Esophagus squamous epithelium (tissue), 5 donors: Measurements from ENCODE around the gene DDX24. TPM values are rescaled to one million over a fixed set of nuclear protein-coding genes. Genes with fewer than 3 reads are reported as not detected.

Source experiments
- DNase-seq: peaks from one replicate; lab custom pipeline; 2025; lab: John Stamatoyannopoulos, UW
- H3K27ac ChIP-seq, 4 donors: fragments of 200-600 bp; sonication (generic); one replicate each; pipeline ENCODE4 v1.5.1; 2016 to 2019; ENCODE audit warnings: mild to moderate bottlenecking in 1 of 4
- H3K27me3 ChIP-seq, 4 donors: fragments of 200-600 bp; sonication (generic); 1 replicate in 3 of 4; 2 replicates in 1 of 4; pipeline versions ENCODE4 v1.5.1 to v1.6.0; 2017 to 2021; ENCODE audit warnings: antibody characterized with exemption in 1 of 4
- H3K36me3 ChIP-seq, 3 donors: fragments of 200-600 bp; sonication (generic); one replicate each; pipeline ENCODE4 v1.5.1; 2016 to 2019
- H3K4me1 ChIP-seq, 3 donors: fragments of 200-600 bp; sonication (generic); one replicate each; pipeline ENCODE4 v1.5.1; 2017 to 2019
- H3K4me3 ChIP-seq, 4 donors: fragments of 200-600 bp; sonication (generic); 1 replicate in 3 of 4; 2 replicates in 1 of 4; pipeline ENCODE4 v1.5.1; 2016 to 2019; ENCODE audit warnings: mild to moderate bottlenecking in 2 of 4, moderate library complexity in 1 of 4
- H3K9me3 ChIP-seq, 3 donors: fragments of 200-600 bp; sonication (generic); one replicate each; pipeline ENCODE4 v1.5.1; 2016 to 2019
- POLR2A ChIP-seq, 4 donors: fragments of 450-650 bp; IDR thresholded peaks; one replicate each; pipeline ENCODE4 v1.6.1; 2017; ENCODE audit warnings: antibody characterized with exemption in 4 of 4, mild to moderate bottlenecking in 4 of 4, moderate library complexity in 3 of 4
- WGBS, 2 donors: methylation state at CpG; one replicate each; pipeline ENCODE4 v1.1.5; 2018; 5-methylcytosine and 5-hydroxymethylcytosine counted together
- intact Hi-C: fragments of 100-400 bp; cut with DNase I; formaldehyde crosslinking; loops from one replicate; pipeline ENCODE4 v1.15.0; 2022
- total RNA-seq, 4 donors: library from RNA; depleted of rRNA; stranded (reverse); fragments of >200 nt; gene quantifications; one replicate each; pipeline ENCODE4 v1.1.0, GENCODE V29; 2016
- TF ChIP-seq, protein P1 (sequence below), 6 experiments: fragments of 450-650 bp in 4 of 6; fragments of 200-600 bp in 2 of 6; sonication (generic) in 2 of 6; IDR thresholded peaks; one replicate each; pipeline ENCODE4 v1.5.1; 2016 to 2019; ENCODE audit warnings: antibody characterized with exemption in 6 of 6, mild to moderate bottlenecking in 4 of 6, moderate library complexity in 4 of 6
- donor health status: DM: yes; HTN: yes; CAD: no.

Gene DDX24
- total RNA-seq, 4 donors from 2014 or later, result 63.9 to 114 (median 71.9) TPM

DNA sequence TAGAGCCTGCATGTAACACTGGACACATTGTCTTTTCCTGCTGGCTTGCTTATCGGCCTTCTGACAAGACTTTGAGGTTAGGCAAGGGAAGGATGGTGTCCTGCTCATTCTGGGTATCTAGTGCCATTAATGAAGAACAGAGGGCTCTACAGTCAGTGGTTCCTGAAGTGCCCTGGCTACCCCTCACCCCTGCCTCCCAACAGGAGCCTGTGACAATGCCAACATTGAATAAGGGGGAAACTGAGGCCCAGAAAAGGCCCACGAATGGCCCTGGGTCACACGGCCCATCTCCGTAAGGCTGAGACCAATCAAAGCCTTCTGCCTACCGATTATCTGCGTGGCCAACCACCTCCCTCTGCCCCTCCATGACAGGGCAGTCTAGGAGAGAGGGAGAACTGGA lies 46.3 kb upstream of the DDX24 start:
- Histone ChIP-seq H3K27ac (no peak overlapping the region), H3K36me3 (peaks cover 0 to 10% (median 0%) of the 10 kb centered on the region in 3 donors), H3K27me3 (no peaks in the 10 kb centered on the region), H3K4me1 (peaks cover 11 to 26% (median 17%) of the 10 kb centered on the region in 3 donors), H3K9me3 (no peaks in the 10 kb centered on the region), H3K4me3 (no peak overlapping the region)
- no peak for DNase-seq
- TF ChIP-seq, protein P1, sequence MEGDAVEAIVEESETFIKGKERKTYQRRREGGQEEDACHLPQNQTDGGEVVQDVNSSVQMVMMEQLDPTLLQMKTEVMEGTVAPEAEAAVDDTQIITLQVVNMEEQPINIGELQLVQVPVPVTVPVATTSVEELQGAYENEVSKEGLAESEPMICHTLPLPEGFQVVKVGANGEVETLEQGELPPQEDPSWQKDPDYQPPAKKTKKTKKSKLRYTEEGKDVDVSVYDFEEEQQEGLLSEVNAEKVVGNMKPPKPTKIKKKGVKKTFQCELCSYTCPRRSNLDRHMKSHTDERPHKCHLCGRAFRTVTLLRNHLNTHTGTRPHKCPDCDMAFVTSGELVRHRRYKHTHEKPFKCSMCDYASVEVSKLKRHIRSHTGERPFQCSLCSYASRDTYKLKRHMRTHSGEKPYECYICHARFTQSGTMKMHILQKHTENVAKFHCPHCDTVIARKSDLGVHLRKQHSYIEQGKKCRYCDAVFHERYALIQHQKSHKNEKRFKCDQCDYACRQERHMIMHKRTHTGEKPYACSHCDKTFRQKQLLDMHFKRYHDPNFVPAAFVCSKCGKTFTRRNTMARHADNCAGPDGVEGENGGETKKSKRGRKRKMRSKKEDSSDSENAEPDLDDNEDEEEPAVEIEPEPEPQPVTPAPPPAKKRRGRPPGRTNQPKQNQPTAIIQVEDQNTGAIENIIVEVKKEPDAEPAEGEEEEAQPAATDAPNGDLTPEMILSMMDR (IDR thresholded peaks at IDR 0.05), result no peak
- no peak for TF ChIP-seq POLR2A (IDR thresholded peaks at IDR 0.05)
- intact Hi-C loops, result no loop called here
- WGBS, 2 donors, result 92% methylated on average over 5 to 6 of the region's 6 CpGs

DNA sequence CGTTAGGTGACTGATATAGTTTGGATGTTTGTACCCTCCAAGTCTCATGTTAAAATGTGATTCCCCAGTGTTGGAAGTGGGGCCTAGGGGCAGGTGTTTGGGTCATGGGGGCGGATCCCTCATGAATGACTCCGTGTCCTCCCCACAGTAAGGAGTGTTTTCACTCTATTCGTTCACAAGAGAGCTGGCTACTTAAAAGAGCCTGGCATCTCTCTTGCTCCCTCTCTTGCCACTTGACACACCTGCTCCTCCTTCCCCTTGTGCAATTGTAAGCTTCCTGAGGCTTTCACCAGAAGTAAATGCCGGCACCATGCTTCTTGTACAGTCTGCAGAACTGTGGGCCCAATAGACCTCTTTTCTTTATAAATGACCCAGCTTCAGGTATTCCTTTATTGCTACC lies 45.8 kb upstream of the DDX24 start:
- WGBS, 2 donors, result 79 to 90% methylated on average over 5 of the region's 5 CpGs
- Histone ChIP-seq H3K9me3 (no peaks in the 10 kb centered on the region), H3K27ac (no peak overlapping the region), H3K4me3 (no peak overlapping the region), H3K27me3 (no peaks in the 10 kb centered on the region), H3K36me3 (peaks cover 0 to 10% (median 0%) of the 10 kb centered on the region in 3 donors), H3K4me1 (peaks cover 11 to 26% (median 17%) of the 10 kb centered on the region in 3 donors)
- intact Hi-C loops, result no loop called here
- no peak for TF ChIP-seq POLR2A (IDR thresholded peaks at IDR 0.05)
- TF ChIP-seq, protein P1 (IDR thresholded peaks at IDR 0.05), result no peak
- DNase-seq, result no peak

DNA sequence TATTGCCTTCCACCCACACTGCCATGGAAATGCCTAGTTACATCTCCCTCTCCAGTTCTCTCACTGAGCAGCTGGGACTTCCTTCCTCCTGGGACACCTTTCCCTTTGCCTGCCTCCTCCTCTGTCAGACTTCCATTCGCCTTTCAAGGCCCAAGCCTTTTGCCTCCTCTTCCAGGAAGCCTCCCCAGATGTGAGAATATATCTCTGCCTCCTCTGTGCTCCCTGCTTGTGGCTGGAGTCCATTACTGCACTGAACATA lies 45.3 kb upstream of the DDX24 start:
- no peak for DNase-seq
- WGBS, 2 donors, result 81 to 90% methylated on average over 1 of the region's 1 CpG
- intact Hi-C loops, result no loop called here

DNA sequence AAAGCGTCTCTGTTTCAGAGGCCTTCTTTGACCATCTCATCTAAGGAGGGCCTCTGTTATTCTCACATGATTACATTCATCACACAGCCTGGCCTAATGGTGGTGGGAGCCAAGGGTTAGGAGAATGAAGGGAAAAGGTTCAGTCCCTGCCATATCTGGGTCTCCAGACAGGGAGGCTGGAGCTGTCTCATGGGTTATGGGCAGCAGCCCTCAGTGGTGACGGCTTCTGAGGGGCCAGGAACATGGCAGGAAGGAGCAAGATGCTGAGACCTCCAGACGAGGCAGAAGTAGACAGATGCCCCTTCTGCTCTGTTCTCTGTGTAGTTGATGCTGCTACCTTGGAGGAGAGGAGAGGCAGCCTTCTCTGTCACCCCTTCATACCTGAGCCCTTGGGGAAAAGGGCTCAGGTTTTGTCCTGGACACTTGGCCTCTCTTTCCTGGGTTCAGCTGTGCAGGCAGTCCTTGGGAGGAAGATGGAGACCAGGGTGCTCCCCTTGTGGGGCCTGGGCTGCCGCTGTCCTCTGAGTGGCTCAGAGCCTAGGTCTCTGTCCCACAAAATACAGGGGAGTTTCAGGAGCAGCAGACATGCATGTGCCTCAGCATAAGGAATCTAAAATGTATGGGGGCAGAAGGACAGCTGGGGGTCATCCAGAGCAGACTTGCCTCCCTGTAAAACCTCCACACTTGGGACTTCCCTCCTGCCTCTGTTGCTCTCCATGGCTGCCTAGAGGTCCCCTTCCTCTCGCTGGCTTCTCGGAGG lies 44.8 kb upstream of the DDX24 start:
- no peak overlapping the region for H3K4me3 ChIP-seq
- no peaks in the 10 kb centered on the region for H3K27me3 ChIP-seq
- H3K27ac ChIP-seq, result no peak overlapping the region
- 85 to 91% methylated on average over 5 to 6 of the region's 6 CpGs for WGBS, 2 donors
- H3K9me3 ChIP-seq, result no peaks in the 10 kb centered on the region
- TF ChIP-seq, protein P1 (IDR thresholded peaks at IDR 0.05), result no peak
- TF ChIP-seq POLR2A (IDR thresholded peaks at IDR 0.05), result no peak
- intact Hi-C loops, result no loop called here
- no peak for DNase-seq
- H3K4me1 ChIP-seq, result peaks cover 11 to 26% (median 17%) of the 10 kb centered on the region in 3 donors
- peaks cover 0 to 10% (median 0%) of the 10 kb centered on the region in 3 donors for H3K36me3 ChIP-seq

More for the DNA sequence above, 45.3 kb upstream of the DDX24 start:
- peaks cover 0 to 10% (median 0%) of the 10 kb centered on the region in 3 donors for H3K36me3 ChIP-seq
- no peak overlapping the region for H3K4me3 ChIP-seq
- H3K27me3 ChIP-seq, result no peaks in the 10 kb centered on the region
- H3K9me3 ChIP-seq, result no peaks in the 10 kb centered on the region
- H3K27ac ChIP-seq, result no peak overlapping the region
- peaks cover 11 to 26% (median 17%) of the 10 kb centered on the region in 3 donors for H3K4me1 ChIP-seq
- TF ChIP-seq POLR2A (IDR thresholded peaks at IDR 0.05), result no peak
- TF ChIP-seq, protein P1 (IDR thresholded peaks at IDR 0.05), result no peak

DNA sequence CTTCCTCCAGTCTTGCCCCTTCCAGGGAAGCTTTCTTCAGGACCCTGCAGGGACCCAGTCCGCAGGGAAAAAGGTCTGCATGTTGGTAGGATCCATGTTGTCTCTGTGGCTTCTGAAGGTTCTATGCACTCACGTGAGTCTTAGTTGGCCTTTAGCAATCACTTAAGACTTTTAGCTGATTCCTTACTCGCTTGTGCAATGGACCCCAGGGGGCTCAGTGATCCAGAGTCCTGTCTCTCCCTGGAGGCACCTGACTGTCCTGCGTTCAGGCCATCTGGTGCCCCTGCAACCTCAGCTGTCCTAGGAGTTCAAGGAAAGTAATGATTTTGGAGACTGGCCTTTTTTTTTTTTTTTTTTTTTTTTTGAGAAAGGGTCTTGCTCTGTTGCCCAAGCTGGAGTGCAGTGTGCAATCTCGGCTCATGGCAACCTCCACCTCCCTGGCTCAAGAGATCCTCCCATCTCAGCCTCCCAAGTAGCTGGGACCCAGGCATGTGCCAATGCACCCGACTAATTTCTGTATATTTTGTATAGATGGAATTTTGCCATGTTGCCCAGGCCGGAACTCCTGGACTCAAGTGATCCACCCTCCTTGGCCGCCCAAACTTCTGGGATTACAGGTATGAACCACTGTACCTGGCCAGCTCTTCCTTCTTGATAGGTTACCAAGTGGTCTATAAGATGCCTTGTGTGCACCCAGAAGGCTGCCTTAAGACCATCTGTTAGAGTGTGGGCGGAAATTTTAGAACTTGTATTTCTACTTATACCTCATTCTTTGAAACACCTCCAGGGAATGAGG lies 43.8 kb upstream of the DDX24 start:
- Histone ChIP-seq H3K27me3 (no peaks in the 10 kb centered on the region), H3K9me3 (peaks cover 0 to 9% (median under 1%) of the 10 kb centered on the region in 3 donors), H3K27ac (no peak overlapping the region), H3K4me1 (peaks cover 5 to 19% (median 10%) of the 10 kb centered on the region in 3 donors), H3K36me3 (peaks cover 0 to 10% (median 0%) of the 10 kb centered on the region in 3 donors), H3K4me3 (no peak overlapping the region)
- WGBS, 2 donors, result 76 to 84% methylated on average over 8 to 9 of the region's 9 CpGs
- no peak for DNase-seq
- TF ChIP-seq POLR2A (IDR thresholded peaks at IDR 0.05), result no peak
- TF ChIP-seq, protein P1 (IDR thresholded peaks at IDR 0.05), result no peak
- intact Hi-C loops, result no loop called here
